D721Med (cell line): ENCODE data around the gene ALDOC.
"Not testable (repeated sequence)": the region's sequence is repeated elsewhere in the genome, so short reads cannot be mapped to it uniquely, and the experiment has no call there.

ENCODE experiments used
- DNase-seq: peaks from one replicate; pipeline ENCODE4 v3.0.0; 2011; ENCODE audit warnings: low spot score; ENCODE audit not compliant: insufficient read length
- FAIRE-seq: peaks from 2 replicates; lab custom pipeline; 2011; peaks lifted over from hg19 to GRCh38; lab: Jason Lieb, UNC
- CTCF ChIP-seq: IDR thresholded peaks from 2 replicates; pipeline ENCODE4 v1.5.1; 2012; ENCODE audit warnings: mild to moderate bottlenecking, control low read depth; ENCODE audit not compliant: insufficient read depth; ENCODE audit errors: missing control alignments

The ALDOC gene

GRCh38 chr17:28580959-28581358 lies 4.3 kb upstream of the ALDOC start:
- no peak for FAIRE-seq
- DNase-seq, result no peak
- no peak for TF ChIP-seq CTCF

GRCh38 chr17:28579526-28579925 lies 2.8 kb upstream of the ALDOC start:
- no peak for DNase-seq
- FAIRE-seq, result no peak
- TF ChIP-seq CTCF, result no peak

- DNase-seq, result no peak
- no peak for TF ChIP-seq CTCF
- FAIRE-seq, result no peak
These were observed 1.8 kb upstream of the ALDOC start for GRCh38 chr17:28578246-28579195.

GRCh38 chr17:28577466-28577824 lies 750 bp upstream of the ALDOC start:
- TF ChIP-seq CTCF, result no peak
- DNase-seq (no peak), FAIRE-seq (no peak)

GRCh38 chr17:28576016-28576415 lies 679 bp downstream of the ALDOC start:
- not testable (repeated sequence) for DNase-seq

GRCh38 chr17:28575126-28575795 lies 1.4 kb downstream of the ALDOC start:
- no peak for TF ChIP-seq CTCF
- DNase-seq (no peak), FAIRE-seq (no peak)

More at GRCh38 chr17:28576016-28576415, 679 bp downstream of the ALDOC start:
- FAIRE-seq, result not testable (repeated sequence)

GRCh38 chr17:28574526-28574925 lies 2.2 kb downstream of the ALDOC start:
- FAIRE-seq (no peak), DNase-seq (no peak)
- no peak for TF ChIP-seq CTCF
